Erythroblast (primary cell): ENCODE measurements around the gene GUCD1.

Source experiments
- GATA1 ChIP-seq: IDR thresholded peaks from 2 replicates; pipeline ENCODE4 v1.6.1; 2011; ENCODE audit warnings: low read depth, mild to moderate bottlenecking, control low read depth, low read length, moderate library complexity
- POLR2A ChIP-seq: IDR thresholded peaks from 2 replicates; pipeline ENCODE4 v1.6.1; 2011; ENCODE audit warnings: mild to moderate bottlenecking, low read length

GRCh38 chr22:24548812-24549211, 6.1 kb downstream of the GUCD1 start:
- TF ChIP-seq POLR2A = peak; percentile 6
- TF ChIP-seq GATA1 = no peak
